T-helper 2 cell (primary cell): Measurements from ENCODE around the gene ACCS.

Experiments used
- DNase-seq, 5 experiments: peaks; one replicate each; pipeline versions ENCODE4 v3.0.0 to v3.0.0-alpha.2; 2012 to 2022

The ACCS gene

DNA sequence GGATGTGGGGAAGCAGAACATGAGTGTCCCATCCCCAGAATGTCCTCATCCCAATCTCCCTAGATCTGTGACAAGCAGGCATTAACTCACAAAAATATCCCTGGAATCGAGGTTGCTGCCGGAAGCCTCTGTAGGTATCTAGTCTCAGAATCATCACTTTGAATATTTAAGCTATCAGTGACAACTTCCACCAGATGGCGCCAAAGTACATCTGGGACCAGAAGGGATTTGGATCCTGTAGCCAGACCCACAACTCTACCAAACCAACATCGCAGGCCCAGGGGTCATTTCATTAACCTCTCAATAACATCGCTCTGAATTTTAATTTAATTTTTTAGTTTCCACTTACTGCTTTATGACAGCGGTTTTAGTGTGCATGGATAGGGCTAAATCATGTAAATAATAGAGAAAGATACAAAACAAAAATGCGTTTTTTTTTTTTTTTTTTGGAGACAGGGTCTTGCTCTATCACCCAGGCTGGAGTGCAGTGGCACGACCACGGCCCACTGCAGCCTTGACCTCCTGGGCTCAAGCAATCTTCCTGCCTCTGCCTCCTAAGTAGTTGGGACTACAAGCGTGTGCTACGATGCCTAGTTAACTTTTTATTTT lies 28.3 kb downstream of the ACCS start:
- peak; percentile 21 to 76 (median 68) for DNase-seq

DNA sequence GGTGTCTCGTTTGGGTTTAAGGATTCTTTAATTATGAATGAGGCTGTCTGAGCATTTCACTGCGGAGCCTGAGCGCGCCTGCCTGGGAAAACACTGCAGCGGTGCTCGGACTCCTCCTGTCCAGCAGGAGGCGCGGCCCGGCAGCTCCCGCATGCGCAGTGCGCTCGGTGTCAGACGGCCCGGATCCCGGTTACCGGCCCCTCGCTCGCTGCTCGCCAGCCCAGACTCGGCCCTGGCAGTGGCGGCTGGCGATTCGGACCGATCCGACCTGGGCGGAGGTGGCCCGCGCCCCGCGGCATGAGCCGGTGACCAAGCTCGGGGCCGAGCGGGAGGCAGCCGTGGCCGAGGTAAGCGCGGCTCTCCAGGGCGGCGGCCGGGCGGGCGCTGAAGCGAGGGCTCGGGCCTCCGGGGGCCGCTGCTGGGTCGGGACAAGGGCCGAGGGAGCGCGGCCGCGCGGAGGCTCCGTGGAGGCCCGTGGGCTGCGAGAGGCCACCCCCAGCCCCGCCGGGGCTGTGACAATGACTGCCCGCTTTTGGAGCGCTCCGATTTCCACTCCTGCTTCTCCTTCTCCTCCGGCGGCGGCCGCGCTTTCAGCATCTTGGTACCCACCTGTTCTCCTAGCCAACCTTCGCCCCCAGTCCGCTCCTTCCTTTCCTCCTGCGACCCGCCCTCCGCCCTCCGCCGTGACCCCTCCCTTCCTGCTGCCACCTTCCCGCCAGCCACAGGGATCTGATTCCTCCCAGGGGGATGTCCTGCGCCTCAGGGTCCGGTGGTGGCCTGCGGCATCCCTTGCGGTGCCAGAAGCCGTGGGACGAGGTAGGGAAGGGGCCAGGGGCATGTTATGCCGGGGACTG lies 29.7 kb downstream of the ACCS start, which contains the start of gene EXT2:
TSS of gene EXT2 (plus strand) at position 173 of the 854 bp plus-strand sequence. CDS start 12,035 bp downstream, outside the sequence.
- peak; percentile 75 to 82 (median 77) for DNase-seq

DNA sequence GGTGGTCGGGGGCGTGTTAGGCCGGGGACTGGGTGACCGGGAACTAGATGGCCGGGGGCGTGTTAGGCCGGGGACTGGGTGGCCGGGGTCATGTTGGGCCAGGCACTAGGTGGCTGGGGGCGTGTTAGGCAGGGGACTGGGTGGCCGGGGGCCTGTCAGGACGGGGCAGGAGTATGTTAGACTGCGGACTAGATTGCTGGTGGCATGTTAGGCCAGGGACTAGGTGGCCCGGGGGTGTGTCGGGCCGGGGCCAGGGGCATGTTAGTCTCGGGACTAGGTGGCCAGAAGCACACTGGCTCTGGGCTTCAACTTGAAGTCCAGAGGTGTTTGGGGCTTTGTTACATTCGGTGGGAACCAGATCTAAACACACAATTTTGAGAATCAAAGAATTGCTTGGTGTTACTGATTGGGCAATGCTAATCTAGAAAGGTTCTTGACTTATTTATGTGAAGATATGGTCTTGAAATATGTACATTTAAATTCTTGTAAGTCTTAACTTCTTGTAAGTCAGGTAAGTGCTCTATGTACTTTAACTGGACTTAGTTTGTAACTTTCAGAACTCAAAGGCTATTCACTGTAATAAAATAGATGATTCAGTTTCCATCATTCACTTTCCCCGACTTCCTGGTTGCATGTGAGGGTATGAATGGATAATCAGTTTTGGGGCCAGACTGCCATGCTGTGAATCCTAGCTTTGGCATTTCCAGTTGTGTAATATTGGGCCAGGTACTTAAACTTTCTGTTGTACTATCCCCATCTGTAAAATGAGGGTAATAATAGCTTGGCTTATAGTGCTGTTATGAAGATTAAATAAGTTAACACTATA lies 30.5 kb downstream of the ACCS start:
- no peak for DNase-seq

DNA sequence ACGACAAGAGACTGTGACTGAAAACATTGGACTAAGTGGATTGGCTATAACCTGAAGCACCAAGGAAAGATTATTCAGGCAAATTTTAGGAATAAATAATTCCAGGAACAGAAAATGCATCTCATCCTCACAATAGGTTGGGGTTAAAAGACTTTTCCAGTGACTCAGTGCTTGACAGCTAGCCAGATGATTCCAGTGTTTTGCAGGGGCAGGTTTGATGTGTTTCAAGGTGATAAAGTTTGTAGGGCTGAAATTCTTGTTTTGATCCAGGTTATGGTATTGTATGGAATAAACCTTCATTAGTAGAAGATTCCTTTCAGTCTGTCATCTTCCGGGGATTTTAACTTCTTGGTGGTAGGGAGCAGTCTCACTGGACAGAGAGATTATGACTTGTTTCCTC lies 31.8 kb downstream of the ACCS start:
- DNase-seq, result no peak

DNA sequence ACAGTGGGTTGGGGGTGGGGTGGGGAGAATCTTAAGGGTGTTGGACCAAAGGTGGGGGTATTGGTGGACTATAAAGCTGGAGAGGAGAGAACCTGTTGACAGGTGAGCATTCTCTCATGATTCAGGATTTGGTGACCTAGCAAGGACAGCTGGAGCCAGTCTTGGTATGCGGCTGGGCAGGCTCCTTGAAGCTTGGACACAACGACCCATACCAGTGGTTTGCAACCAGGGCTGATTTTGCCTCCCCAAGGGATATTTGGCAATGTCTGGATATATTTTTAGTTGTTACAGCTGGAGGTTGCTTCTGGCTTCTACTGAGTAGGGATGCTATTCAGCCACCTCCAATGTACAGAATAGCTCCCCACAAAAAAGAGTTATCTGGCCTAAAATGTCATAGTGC lies 35.0 kb downstream of the ACCS start:
- no peak for DNase-seq

DNA sequence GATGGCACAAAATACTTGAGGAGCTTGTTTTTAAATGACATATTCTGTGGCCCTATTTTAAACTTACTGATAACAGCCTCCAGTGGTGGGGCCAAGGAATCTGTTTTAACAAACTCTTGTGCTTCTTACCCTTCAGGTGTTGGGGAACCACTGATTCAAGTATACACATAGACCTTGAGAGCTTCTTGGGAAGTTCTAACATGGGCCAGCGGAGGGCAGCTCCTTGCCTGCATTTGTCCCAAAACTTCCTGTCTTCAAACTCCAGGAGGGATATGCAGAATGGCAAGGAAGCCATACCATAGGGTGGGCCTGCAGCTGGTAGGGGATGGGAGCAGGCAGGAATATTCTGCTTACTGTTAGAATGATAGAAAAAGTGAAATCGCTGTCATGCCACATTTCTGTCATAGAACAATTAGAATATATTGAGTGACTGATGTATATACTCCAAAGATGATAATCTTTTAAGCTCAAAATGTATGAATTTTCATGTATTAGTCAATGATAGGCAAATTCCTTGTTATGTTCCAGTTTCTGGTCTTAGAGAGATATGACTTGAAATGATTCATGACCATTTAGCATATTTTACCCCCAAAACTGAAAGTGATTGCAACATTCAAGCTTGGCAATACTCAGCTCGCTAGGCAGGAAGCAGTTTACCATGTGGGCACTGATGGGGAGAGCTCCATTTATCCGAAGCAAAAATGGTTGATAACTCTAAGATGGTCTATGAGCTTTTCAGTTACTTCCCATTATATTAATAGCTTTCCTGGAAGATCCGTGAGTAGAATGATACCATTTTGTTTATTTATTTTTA lies 38.6 kb downstream of the ACCS start:
- DNase-seq, result no peak

DNA sequence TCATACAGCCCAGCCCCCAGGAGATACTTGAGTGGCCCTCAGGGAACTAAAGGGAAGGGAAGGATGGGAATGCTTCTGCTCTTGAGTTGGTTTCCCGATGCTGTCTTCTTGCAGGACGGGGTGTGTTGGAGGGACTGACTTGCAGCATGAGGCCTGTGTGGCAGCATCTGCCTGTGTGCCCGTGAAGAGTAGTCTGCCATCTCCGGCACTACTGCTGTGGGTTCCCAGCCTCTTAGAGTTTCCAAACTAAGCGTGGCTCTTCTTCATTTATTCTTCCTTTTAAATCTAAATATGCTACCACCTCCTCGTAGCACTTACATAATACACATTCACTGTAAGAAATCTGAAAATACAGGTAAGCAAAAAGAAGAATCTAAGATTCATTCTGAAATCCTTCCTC lies 42.2 kb downstream of the ACCS start:
- no peak for DNase-seq

DNA sequence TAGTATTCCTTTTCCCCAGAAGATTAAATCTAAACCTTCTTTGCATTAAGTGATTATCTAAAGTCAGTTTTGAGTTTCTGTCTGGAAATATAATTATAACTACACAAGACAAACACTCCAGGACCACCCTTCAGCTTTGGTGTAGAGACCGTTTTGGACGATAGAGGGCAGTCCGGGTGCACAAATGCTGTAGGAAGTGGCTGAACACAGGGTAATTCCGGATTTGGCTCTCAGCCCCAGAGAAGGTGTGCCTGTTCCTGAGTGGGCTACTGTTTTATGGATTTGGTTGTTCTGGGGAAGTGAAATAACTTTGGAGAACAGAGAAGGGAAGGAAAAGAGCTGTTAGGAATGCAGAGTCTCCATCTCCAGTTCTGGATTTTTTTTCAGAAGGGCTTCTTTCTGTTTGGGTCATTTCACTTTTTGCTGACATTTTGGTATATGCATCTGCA lies 44.2 kb downstream of the ACCS start:
- DNase-seq, result peak in 4 of 5 experiments; percentile 10 to 65 (median 26)

DNA sequence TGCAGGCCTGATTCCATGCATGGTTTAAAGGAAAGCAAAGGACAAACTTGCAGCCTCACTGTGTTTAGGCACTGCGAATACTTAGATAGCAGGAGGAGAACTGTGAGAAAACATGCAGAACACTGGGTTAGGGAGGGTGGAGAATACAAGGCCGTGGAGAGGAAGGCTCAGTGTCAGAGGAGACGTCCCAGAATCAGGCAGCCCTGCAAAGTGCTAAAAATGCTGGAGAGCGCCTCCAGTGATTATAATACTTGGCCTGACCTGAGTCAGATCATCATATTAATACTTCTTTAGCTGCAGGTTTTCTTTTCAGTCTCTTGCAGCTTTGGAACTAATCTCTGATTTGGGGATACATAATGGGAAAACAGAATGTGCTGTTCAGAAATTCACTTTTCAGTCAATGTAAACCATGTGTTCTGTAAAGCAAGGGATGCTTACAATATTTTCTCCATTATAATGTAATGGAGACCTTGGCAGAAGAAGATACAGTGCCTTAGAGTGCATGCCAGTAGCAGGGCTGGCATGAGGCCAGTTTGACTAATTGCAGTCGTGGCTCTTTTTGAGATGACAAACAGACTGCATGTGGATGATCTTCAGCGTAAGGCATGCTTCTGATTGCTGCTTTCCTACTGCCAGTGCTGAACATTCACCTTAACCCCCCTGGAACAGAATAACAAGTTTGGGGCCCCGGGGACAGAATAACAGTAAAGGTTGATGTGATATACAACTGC lies 46.2 kb downstream of the ACCS start:
- peak in 1 of 5 experiments; percentile 53 for DNase-seq

DNA sequence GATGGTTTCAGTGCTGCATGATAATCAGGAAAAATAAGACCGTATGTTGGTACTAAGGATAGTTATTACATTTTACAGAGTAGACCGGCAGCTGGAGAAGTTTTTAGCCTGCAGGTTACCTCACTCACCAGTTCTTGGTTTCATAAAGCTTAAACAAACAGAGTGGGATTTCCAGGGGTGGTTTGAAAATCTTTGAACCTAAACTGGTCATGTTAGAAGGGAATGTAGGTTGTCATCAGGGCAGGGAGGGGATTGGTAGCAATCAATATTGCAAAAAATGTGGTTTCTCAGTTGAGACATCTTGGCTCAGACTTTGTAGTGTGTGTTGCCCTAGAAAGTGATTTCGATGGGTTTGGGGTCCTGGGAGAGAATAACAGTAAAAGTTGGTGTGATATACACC lies 46.9 kb downstream of the ACCS start:
- DNase-seq, result no peak

DNA sequence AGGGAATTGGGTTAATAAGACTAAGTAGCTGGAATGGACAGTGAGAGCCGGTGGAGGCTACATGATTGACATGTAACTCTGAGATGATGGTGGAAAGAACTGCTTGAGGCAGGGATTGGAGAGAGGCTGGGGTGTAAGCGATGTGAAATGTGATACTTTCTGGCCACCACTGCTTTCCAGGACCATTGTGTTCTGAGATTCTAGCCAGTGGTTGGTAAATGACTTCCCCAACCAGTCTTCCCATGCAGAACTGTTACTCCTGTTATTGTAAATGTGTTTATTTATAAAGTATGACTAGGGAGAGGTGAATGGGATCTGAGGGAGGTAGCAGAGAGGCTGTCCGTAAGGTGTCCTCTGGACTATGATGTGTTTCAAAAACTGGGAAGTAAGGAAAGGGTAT lies 47.5 kb downstream of the ACCS start:
- DNase-seq, result no peak

DNA sequence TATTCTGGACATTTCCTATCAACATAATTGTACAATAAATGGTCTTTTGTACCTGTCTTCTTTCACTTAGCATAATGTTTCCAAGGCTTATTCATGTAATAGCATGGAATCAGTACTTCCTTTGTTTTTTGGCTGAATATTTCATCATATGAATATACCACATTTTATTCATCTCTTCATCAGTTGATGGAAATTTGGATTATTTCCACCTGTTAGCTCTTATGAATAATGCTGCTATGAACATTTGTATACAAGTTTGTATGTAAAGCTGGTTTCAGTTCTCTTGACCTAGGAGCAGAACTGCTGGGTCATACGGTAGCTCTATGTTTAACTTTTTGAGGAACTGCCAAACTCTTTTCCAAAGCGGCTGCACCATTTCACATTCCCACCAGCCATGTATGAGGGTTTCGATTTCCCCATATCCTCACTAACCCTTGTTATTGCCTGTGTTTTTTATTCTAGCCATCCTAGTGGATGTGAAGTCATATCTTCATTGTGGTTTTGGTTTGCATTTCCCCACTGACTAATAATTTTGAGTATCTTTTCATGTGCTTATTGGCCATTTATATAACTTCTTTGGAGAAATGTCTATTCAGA lies 50.3 kb downstream of the ACCS start:
- DNase-seq, result no peak

DNA sequence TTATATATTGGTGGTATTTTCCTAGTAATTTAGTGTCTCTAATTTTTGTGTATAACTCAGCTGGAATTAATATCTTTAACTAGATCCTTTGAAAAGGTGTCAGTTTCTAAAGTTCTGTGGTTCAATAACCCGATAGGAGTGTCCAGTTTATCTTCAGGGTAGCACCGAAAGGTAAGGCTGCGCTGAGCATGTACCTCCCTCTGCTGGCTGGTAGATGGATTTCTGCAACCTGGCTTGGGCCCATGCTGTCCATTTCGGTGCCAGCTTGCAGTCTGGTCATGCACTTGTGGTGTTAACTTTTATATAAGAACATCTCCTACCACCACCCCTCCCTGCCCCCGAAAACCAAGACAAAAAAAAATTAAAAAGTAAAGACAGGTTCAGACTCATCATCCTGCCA lies 54.1 kb downstream of the ACCS start:
- DNase-seq, result no peak

DNA sequence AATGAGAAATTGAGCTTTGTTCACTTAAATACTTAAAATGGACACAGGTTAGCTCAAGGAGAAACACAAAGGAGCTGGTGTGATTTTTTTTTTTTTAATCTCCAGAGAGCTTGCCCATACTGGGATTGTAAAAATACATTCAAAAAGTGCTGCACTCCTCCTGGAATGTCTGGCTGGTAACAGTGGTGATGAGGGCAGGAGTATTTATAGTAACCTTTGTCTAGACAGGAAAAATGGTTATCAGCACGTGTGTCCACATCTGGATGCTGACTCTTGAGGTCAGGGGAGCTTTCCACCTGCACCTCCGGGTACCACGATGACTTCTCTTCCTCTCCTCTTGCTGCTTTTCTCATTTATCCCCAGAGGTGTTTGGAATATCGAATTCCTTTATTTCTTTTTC lies 59.5 kb downstream of the ACCS start:
- DNase-seq, result no peak

DNA sequence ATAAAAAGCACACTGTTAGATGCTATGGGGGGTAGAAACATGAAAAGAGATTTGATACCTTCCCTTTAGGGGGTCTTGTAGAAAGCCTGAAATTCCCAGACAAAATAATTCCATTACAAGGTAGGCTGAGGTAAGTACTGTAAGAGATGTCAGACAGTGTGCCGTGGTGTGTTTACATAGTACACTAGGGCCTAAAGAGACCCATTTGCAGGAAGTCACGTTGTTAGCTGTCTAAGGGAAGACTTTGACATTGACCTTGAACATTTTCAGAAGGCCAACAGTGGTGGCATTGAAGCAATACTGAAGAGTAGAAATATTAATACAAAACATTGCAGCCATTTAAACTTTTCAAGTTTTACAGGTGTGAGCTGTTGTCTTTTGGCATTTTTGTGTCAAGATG lies 60.2 kb downstream of the ACCS start:
- DNase-seq, result no peak

DNA sequence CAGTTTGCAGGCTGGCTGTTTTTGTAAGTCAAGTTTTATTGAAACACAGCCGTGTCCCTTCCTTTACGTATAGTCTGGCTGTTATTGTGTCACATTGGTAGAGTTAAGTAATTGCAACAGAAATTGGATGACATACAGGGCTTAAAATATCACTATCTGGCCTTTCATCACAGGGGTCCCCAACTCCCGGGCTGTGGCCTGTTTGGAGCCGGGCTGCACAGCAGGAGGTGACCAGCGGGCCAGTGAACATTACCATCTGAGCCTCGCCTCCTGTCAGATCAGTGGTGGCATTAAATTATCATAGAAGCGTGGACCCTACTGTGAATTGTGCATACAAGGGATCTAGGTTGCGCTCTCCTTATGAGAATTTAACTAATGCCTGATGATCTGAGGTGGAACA lies 61.1 kb downstream of the ACCS start:
- no peak for DNase-seq

DNA sequence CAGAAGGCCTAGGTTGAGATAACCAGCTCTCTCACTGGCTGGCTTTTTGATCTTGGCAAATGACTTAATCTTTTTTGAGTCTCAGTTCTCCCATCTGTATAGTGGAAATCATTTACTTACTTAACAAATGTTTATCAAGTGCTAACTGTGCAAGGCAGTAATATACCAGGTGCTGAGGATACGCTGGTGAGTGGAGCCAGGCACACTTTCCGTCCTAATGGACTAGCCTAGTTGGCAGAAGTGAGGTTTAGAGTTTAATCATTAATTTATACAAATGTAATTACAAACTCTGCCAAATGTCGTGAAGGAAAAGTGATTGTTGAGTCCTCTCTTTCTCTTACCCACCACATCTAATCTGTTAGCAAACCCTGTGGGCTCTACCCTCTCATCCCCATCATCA lies 62.7 kb downstream of the ACCS start:
- DNase-seq, result no peak

DNA sequence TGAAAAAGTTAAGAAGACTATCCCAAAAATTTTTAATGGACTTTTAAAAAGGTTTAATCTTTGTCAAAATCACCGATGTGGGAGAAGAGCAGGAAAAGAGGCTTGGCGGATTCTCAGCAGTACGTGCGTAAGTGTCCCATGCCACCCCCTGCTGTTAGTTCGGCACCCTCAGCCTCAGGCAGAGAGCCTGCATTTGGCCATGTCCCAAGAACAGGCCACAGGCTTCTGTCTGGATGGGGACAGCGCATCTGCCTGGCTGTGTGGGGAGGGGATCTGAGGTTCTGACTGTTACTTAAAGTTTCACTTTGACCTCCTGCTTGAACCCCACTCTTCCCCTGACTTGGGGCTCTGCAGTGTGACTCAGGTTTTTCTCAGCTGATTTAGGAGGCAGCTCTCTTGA lies 64.7 kb downstream of the ACCS start:
- DNase-seq, result no peak

DNA sequence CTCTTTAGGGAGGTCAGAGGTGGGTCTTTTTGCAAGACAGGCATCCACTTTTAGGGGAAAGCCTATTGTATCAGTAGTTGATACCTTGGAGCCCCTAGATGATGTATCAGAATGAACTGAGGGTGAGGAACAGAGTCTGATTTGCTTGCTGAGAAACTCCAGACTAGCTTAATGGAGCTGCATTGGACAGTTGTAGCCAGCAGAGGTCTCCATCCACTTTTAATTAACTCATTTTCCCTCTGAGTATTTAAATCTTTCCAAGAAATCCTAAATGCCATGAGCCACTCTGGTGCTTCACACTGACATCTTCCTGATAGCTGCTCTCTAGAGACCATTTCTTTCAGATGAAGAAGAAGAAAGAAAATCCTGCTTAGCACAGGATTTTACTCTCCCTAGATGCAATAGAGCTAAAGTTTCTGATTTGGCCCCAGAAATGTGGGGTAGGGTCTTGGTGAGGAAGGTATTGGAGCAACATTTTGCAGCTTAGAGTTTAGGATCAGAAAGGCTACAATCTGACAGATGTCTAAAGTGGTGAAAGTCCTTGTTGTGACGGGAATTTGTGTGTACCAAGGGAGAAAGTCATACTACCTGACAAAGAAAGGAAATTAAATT lies 67.4 kb downstream of the ACCS start:
- DNase-seq, result peak in 1 of 5 experiments; percentile 15
